Activated T-cell treated with anti-CD3 and anti-CD28 coated beads, Interleukin-2, amount 50 U/mL, for 24 hours (primary cell): ENCODE results near the gene IL3RA.
"Not testable (repeated sequence)": the region's sequence is repeated elsewhere in the genome, so short reads cannot be mapped to it uniquely, and the experiment has no call there.

Experiments
- DNase-seq: peaks from one replicate; pipeline ENCODE4 v3.0.0-alpha.2; 2020
- H3K27ac Mint-ChIP-seq: 2 replicates; pipeline ENCODE4 v1.8.0; 2020; ENCODE audit warnings: mild to moderate bottlenecking, mixed read lengths
- H3K27me3 Mint-ChIP-seq: 2 replicates; pipeline ENCODE4 v1.8.0; 2020; ENCODE audit warnings: mixed read lengths
- H3K36me3 Mint-ChIP-seq: 2 replicates; pipeline ENCODE4 v1.8.0; 2020; ENCODE audit warnings: low read depth, mixed read lengths
- H3K4me1 Mint-ChIP-seq: 2 replicates; pipeline ENCODE4 v1.8.0; 2020; ENCODE audit warnings: low read depth, mixed read lengths
- H3K4me3 Mint-ChIP-seq: 2 replicates; pipeline ENCODE4 v1.8.0; 2020; ENCODE audit warnings: mild to moderate bottlenecking, moderate library complexity, mixed read lengths
- H3K9me3 Mint-ChIP-seq: 2 replicates; pipeline ENCODE4 v1.8.0; 2020; ENCODE audit warnings: mixed read lengths

Gene IL3RA

DNA sequence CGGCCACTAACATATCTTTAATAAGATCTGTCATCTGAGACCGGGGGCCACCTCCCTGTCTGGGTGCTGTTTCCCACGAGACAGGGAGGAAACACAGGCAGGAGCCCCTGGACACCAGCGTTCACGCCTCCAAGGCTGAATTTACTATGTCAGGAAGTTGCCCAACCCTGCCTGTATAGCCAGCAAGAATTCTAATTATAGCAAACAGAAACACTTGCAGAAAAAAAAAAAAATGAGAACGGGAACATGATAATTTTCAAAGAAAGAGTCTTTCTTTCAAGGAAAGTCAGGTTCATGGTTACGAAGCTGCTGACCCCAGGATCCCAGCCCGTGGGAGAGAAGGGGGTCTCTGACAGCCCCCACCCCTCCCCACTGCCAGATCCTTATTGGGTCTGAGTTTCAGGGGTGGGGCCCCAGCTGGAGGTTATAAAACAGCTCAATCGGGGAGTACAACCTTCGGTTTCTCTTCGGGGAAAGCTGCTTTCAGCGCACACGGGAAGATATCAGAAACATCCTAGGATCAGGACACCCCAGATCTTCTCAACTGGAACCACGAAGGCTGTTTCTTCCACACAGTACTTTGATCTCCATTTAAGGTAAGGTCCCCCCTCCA, at the start of gene IL3RA:
Gene IL3RA, plus strand, starts transcription at position 455 of the 613 bp plus-strand sequence. CDS start 4,981 bp downstream, outside the sequence.
- no peaks in the 10 kb centered on the region for H3K36me3 Mint-ChIP-seq
- DNase-seq = no peak
- peak within 1 kb of the TSS; percentile 39 for H3K27ac Mint-ChIP-seq

DNA sequence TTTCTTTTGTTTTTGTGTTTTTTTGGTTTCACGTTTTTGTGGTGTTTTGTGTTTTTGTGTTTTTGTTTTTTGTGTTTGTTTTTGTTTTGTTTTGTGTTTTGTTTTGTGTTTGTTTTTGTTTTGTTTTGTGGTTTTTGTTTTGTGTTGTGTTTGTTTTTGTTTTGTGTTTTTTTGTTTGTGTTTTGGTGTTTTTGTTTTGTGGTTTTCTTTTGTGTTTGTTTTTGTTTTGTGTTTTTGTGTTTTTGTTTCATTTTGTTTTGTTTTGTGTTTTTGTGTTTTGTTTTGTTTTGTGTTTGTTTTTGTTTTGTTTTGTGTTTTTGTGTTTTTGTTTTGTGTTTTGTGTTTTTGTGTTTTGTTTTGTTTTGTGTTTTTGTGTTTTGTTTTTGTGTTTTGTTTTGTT, 47.0 kb upstream of the IL3RA start:
- peaks cover 9% of the 10 kb centered on the region for H3K4me1 Mint-ChIP-seq
- H3K27ac Mint-ChIP-seq = peak overlapping the region; percentile 57
- peaks cover 21% of the 10 kb centered on the region for H3K27me3 Mint-ChIP-seq
- peaks cover 7% of the 10 kb centered on the region for H3K9me3 Mint-ChIP-seq
- H3K36me3 Mint-ChIP-seq = peaks cover 1% of the 10 kb centered on the region
- no peak overlapping the region for H3K4me3 Mint-ChIP-seq
- DNase-seq = no peak

More for the DNA sequence above, at the start of gene IL3RA:
- H3K9me3 Mint-ChIP-seq = peaks cover 3% of the 10 kb centered on the region
- H3K27me3 Mint-ChIP-seq = peaks cover 25% of the 10 kb centered on the region
- peaks cover 13% of the 10 kb centered on the region for H3K4me1 Mint-ChIP-seq
- peak within 1 kb of the TSS; percentile 72 for H3K4me3 Mint-ChIP-seq

DNA sequence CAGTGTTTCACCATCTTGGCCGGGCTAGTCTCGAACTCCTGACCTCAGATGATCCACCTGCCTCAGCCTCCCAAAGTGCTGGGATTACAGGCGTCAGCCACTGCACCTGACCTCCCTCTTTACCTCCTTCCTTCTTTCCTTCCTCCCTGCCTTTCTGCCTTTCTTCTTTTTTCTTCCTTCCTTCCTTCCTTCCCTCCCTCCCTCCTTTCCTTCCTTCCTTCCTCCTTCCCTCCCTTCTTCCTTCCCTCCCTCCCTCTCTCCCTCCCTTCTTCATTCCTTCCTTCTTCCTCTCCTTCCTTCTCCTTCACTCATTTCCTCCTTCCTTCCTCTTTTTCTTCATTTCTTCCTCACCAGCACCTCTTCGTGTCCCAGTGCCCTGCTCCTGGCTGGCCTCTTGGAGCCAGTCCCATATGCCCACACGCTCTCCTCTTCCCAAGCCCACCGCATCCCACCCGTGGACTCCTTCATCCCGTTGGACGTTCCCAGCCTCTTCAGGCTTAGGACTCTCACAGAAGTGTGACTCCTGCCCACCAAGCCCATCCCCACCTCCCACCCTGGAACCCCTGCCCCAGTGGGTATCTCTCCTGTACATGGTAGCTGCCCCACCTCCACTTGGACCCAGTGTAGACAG, 45.4 kb upstream of the IL3RA start:
- Mint-ChIP-seq H3K27ac (no peak overlapping the region), H3K4me1 (peaks cover 9% of the 10 kb centered on the region), H3K36me3 (peaks cover 1% of the 10 kb centered on the region), H3K4me3 (no peak overlapping the region), H3K27me3 (peaks cover 18% of the 10 kb centered on the region), H3K9me3 (peaks cover 7% of the 10 kb centered on the region)
- no peak for DNase-seq

DNA sequence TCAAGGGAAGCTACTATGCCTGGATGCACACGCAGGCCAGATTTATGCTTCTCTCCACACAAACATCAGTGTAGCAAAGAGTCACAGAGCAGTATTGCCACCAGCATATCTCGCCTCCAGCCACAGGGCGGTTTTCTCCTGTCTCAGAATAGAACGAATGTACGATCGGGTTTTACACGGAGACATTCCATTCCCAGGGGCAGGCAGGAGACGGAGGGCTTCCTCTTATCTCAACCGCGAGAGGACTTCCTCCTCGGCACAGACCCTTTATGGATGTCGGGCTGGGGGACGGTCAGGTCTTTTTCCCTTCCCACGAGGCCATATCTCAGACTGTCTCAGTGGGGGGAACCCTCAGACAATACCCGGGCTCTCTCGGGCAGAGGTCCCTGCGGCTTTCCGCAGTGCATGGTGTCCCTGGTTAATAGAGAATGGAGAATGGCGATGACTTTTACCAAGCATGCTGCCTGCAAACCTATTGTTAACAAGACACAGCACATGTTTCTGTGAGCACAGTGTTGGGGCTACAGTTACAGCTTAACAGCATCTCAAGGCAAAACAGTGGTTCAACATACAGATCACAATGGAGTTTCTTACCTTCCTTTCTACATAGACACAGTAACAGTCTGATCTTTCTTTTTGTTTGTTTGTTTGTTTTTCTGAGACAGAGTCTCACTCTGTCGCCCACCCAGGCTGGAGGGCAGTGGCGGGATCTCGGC, 43.9 kb upstream of the IL3RA start:
- H3K27me3 Mint-ChIP-seq = peaks cover 18% of the 10 kb centered on the region
- DNase-seq = no peak
- H3K4me1 Mint-ChIP-seq = peaks cover 9% of the 10 kb centered on the region
- no peak overlapping the region for H3K4me3 Mint-ChIP-seq
- no peak overlapping the region for H3K27ac Mint-ChIP-seq
- peaks cover 7% of the 10 kb centered on the region for H3K9me3 Mint-ChIP-seq
- H3K36me3 Mint-ChIP-seq = peaks cover 1% of the 10 kb centered on the region

DNA sequence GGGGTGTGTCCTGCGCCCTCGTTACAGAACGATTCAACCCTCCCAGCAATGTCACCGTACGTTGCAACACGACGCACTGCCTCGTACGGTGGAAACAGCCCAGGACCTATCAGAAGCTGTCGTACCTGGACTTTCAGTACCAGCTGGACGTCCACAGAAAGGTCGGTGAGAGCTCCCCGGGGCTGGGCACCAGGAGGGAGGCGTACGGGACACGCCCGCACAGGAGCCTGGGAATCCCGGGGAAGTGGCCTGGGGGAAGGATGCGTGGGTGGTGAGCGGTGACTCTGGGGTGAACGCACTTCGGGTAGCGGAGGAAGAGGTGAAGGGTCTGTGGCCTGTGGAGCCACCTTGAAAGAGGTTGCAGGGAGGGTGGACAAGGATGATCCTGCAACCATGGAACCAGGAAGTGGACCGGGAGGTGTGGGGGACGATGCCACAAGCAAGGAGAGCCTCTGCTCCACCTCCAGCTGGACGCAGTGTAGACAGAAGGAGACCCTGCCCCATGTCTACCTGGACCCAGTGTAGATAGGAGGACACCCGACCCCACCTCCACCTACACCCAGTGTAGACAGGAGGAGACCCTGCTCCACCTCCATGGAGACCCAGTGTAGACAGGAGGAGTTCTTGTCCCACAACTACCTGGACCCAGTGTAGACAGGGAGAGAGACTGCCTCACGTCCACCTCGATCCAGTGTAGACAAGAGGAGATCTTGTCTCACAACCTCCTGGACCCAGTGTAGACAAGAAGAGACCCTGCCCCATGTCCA, 42.1 kb upstream of the IL3RA start:
- Mint-ChIP-seq H3K36me3 (no peaks in the 10 kb centered on the region), H3K4me3 (no peak overlapping the region), H3K27me3 (peaks cover 18% of the 10 kb centered on the region), H3K27ac (no peak overlapping the region), H3K9me3 (peaks cover 5% of the 10 kb centered on the region), H3K4me1 (peaks cover 9% of the 10 kb centered on the region)
- no peak for DNase-seq

DNA sequence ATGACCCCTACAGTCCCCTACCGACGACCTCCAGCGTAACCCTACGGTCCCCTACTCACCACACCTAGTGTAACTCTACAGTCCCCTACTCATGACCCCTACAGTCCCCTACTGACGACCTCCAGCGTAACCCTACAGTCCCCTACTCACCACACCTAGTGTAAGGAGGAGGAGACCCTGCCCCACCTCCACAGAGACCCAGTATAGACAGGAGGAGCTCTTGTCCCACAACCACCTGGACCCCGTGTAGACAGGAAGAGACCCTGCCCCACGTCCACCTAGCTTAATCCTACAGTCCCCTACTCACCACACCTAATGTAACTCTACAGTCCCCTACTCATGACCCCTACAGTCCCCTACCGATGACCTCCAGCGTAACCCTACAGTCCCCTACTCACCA, 41.0 kb upstream of the IL3RA start:
- H3K9me3 Mint-ChIP-seq = no peaks in the 10 kb centered on the region
- H3K4me3 Mint-ChIP-seq = no peak overlapping the region
- DNase-seq = no peak
- H3K27ac Mint-ChIP-seq = no peak overlapping the region
- H3K36me3 Mint-ChIP-seq = no peaks in the 10 kb centered on the region
- peaks cover 9% of the 10 kb centered on the region for H3K4me1 Mint-ChIP-seq
- peaks cover 21% of the 10 kb centered on the region for H3K27me3 Mint-ChIP-seq

DNA sequence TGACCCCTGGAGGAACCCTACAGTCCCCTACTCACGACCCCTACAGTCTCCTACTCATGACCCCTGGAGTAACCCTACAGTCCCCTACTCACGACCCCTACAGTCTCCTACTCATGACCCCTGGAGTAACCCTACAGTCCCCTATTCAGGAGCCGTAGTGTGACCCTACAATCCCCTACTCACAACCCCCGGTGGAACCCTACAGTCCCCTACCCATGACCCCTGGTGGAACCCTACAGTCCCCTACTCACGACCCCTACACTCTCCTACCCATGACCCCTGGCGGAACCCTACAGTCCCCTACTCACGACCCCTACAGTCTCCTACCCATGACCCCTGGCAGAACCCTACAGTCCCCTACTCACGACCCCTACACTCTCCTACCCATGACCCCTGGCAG, 39.0 kb upstream of the IL3RA start:
- not testable (repeated sequence) for H3K4me1 Mint-ChIP-seq, H3K4me3 Mint-ChIP-seq

DNA sequence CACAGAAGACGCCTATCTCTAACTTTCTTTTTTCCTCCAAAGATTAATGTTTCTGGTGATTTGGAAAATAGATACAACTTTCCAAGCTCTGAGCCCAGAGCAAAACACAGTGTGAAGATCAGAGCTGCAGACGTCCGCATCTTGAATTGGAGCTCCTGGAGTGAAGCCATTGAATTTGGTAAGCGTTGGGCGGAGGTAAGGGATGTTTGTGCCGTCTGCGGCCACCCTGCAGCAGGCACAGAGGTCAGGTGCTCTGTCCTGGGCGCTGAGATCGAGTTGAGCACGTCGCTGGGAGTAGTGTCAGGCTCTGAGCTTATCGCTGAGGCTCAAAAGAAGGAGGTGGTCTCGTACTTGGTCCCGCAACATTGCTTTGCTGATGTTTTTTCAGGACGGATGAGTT, 36.1 kb upstream of the IL3RA start:
- peaks cover 3% of the 10 kb centered on the region for H3K27me3 Mint-ChIP-seq
- DNase-seq = no peak
- no peaks in the 10 kb centered on the region for H3K4me1 Mint-ChIP-seq
- no peak overlapping the region for H3K27ac Mint-ChIP-seq
- H3K36me3 Mint-ChIP-seq = no peaks in the 10 kb centered on the region
- no peaks in the 10 kb centered on the region for H3K9me3 Mint-ChIP-seq
- no peak overlapping the region for H3K4me3 Mint-ChIP-seq

More for the DNA sequence above, 39.0 kb upstream of the IL3RA start:
- H3K9me3 Mint-ChIP-seq, H3K36me3 Mint-ChIP-seq, DNase-seq, H3K27ac Mint-ChIP-seq: not testable (repeated sequence)
- H3K27me3 Mint-ChIP-seq = peaks cover 16% of the 10 kb centered on the region

DNA sequence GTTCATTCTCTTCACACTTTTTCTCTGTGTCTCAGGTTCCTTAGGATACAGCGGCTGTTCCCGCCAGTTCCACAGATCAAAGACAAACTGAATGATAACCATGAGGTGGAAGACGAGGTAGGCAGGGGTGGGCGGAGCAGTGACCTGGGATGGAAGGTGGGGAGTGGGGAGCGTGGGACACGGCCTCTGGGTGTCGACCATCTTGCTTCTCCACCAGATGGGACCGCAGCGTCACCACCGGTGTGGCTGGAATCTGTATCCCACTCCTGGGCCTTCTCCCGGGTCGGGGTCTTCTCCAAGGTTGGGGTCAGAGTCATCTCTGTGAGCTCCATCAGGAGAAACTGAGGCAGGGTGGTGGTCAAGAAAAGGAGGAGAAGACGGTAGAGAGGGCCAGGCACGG, 31.2 kb upstream of the IL3RA start:
- peaks cover 2% of the 10 kb centered on the region for H3K27me3 Mint-ChIP-seq
- H3K36me3 Mint-ChIP-seq = no peaks in the 10 kb centered on the region
- H3K4me1 Mint-ChIP-seq = no peaks in the 10 kb centered on the region
- H3K27ac Mint-ChIP-seq = no peak overlapping the region
- H3K9me3 Mint-ChIP-seq = no peaks in the 10 kb centered on the region
- no peak overlapping the region for H3K4me3 Mint-ChIP-seq
- no peak for DNase-seq

DNA sequence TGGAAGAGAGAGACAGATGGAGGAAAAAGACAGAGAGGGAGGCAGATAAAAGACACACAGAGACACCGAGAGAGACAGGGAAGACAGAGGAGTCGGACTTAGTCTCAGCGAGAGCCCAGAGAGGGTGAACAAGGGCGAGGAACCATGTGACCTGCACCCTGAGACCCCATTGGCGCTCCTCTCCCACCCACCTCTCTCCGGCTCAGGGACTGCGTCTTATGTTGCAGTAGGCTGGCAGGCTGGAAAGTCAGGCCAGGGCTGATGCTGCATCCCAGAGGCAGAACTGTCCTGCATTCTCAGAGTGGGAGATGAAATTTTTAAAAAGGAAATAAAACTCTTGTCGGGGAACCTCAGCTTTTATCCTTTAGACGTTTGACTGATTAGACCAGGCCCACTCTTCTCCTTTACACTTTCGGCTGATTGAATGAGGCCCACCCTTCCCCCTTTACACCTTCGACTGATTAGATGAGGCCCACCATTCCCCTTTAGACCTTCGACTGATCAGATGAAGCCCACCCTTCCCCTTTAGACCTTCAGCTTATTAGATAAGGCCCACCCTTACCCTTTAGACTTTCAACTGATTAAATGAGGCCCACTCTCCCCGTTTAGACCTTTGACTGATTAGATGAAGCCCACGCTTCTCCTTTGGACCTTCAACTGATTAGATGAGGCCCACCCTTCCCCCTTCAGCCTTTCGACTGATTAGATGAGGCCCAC, 29.5 kb upstream of the IL3RA start:
- Mint-ChIP-seq H3K36me3 (no peaks in the 10 kb centered on the region), H3K4me1 (no peaks in the 10 kb centered on the region), H3K27me3 (no peaks in the 10 kb centered on the region), H3K9me3 (no peaks in the 10 kb centered on the region), H3K4me3 (no peak overlapping the region), H3K27ac (no peak overlapping the region)
- no peak for DNase-seq

DNA sequence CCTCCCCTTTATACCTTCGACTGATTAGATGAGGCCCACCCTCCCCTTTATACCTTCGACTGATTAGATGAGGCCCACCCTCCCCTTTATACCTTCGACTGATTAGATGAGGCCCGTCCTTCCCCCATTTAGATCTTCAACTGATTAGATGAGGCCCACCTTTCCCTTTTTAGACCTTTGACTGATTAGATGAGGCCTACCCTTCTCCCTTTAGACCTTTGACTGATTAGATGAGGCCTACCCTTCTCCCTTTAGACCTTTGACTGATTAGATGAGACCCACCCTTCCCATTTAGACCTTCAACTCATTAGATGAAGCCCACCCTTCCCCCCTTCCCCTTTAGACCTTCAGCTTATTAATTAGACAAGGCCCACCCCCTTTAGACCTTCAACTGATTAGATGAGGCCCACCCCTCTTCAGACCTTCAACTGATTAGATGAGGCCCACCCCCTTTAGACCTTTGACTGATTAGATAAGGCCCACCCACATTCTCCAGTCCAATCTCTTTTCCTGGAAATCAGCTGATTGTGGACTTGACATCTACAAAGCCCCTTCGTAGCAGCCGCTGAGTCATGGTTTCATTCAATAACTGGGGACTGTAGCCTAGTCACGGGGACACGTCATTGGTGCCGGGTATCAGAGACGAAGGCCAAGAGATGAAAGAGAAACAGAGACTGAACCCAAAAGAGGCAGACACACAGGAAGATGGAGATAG, 28.8 kb upstream of the IL3RA start:
- no peaks in the 10 kb centered on the region for H3K36me3 Mint-ChIP-seq
- H3K27me3 Mint-ChIP-seq = no peaks in the 10 kb centered on the region
- no peak overlapping the region for H3K27ac Mint-ChIP-seq
- H3K4me3 Mint-ChIP-seq = no peak overlapping the region
- no peak for DNase-seq
- no peaks in the 10 kb centered on the region for H3K4me1 Mint-ChIP-seq
- no peaks in the 10 kb centered on the region for H3K9me3 Mint-ChIP-seq

DNA sequence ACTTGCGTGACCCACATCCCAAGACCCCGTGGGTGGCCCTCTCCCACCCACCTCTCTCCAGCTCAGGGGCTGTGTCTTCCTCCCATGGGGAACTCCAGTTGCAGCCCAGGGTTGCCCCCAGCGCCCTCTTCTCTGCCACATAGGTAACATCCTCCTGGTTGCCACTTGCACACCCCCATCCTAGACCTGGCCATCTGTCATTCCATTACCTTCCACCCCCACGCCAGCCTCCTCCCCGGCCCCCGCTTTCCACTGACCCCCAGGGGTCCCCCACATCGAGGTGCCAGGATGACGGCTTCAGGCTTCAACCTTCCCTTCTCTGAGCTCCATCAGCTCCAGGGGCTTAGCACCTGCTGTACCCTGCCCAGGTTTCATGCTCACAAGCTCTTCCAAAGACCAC, 28.1 kb upstream of the IL3RA start:
- Mint-ChIP-seq H3K9me3 (no peaks in the 10 kb centered on the region), H3K27ac (no peak overlapping the region), H3K27me3 (no peaks in the 10 kb centered on the region), H3K4me1 (no peaks in the 10 kb centered on the region), H3K4me3 (no peak overlapping the region), H3K36me3 (no peaks in the 10 kb centered on the region)
- no peak for DNase-seq

DNA sequence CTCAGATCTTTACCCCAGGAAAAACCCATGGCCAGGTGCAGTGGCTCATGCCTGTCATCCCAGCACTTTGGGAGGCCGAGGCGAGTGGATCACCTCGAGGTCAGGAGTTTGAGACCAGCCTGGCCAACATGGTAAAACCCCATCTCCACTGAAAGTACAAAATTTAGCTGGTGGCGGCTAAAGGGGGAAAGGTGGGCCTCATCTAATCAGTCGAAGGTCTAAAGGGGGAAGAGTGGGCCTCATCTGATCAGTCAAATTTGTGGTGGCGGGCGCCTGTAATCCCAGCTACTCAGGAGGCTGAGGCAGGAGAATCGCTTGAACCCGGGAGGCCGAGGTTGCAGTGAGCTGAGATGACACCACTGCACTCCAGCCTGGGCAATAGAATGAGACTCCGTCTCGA, 27.7 kb upstream of the IL3RA start:
- H3K4me1 Mint-ChIP-seq, H3K36me3 Mint-ChIP-seq, H3K9me3 Mint-ChIP-seq: not testable (repeated sequence)

DNA sequence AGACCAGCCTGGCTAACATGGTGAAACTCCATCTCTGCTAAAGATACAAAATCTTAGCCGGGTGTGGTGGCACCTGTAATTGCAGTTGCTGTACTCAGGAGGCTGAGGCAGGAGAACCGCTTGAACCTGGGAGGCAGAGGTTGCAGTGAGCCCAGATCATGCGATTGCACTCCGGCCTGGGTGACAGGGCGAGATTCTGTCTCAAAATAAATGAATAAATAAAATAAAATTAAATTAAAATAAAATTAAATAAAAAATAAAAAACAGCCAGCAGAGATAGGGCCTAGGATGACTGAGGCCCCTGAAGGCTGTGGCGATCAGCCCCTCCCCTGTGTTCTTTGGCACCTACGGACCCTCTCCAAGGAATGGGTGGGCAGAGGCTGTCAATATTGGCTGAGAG, 22.8 kb upstream of the IL3RA start:
- no peak overlapping the region for H3K27ac Mint-ChIP-seq
- H3K4me3 Mint-ChIP-seq = no peak overlapping the region
- no peaks in the 10 kb centered on the region for H3K36me3 Mint-ChIP-seq
- DNase-seq = no peak
- no peaks in the 10 kb centered on the region for H3K9me3 Mint-ChIP-seq
- H3K27me3 Mint-ChIP-seq = peaks cover 7% of the 10 kb centered on the region
- H3K4me1 Mint-ChIP-seq = peaks cover 9% of the 10 kb centered on the region

More for the DNA sequence above, 27.7 kb upstream of the IL3RA start:
- H3K27me3 Mint-ChIP-seq, DNase-seq, H3K4me3 Mint-ChIP-seq, H3K27ac Mint-ChIP-seq: not testable (repeated sequence)
